Frontal cortex (tissue), 4 donors: Measurements from ENCODE around the gene STRIP1. TPM values are rescaled to one million over a fixed set of nuclear protein-coding genes. Genes with fewer than 3 reads are reported as not detected.
"Not testable (repeated sequence)": the region's sequence is repeated elsewhere in the genome, so short reads cannot be mapped to it uniquely, and the experiment has no call there.

ENCODE experiments used
- DNase-seq, 2 donors: peaks; one replicate each; pipeline ENCODE4 v3.0.0; 2012; ENCODE audit warnings: low spot score in 2 of 2
- FAIRE-seq: peaks from 2 replicates; lab custom pipeline; 2012; peaks lifted over from hg19 to GRCh38; lab: Jason Lieb, UNC
- total RNA-seq: library from RNA; depleted of rRNA; stranded (reverse); fragments of >200 nt; gene quantifications from one replicate; pipeline ENCODE4 v1.2.3, GENCODE V29; 2014
- donor health status: control.
- donor health status: control.
- donor health status: control.

The STRIP1 gene
- total RNA-seq, 1 donor from 2014 or later, result 98.2 TPM

DNA sequence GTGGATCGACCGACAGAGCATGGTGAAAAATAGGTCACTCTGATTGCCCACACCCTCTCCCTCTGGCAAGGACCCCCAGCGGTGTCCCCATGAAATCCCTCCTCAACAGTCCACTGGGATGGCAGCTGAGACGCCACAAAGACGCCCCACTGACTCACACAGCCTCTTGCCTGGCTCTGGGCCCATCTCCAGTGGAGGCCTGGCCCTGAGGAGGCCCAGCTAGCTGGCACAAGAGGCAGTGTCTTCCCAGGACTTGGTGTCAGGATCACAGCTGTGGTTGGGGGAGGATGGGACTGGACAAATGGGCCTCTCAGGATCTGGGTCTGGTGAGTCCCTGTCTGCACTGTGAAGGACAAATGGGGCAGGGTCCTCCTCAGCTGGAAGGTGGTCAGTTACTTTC, 31.4 kb downstream of the STRIP1 start:
- FAIRE-seq, result no peak
- DNase-seq, result no peak

DNA sequence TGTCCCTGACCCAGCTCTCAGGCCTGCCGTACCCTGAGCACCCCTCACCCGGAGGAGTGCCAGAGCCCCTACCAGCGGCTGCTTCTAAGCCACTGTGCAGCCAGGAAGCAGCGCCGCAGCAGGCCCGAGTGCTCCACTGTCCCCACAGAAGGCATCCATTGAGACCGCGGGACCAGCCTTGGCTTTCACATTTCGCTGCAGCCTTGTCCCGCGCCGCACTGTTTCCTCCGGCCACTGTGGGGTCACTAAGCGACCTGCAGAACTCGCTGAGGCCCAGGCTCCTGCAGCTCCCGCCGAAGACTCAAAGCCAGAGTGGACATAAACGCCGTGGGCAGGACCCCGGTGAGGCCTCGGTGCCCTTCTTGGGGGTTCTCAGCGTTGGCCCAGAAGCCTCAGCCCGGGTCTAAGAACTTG, 33.1 kb downstream of the STRIP1 start:
- FAIRE-seq (no peak), DNase-seq (no peak)

DNA sequence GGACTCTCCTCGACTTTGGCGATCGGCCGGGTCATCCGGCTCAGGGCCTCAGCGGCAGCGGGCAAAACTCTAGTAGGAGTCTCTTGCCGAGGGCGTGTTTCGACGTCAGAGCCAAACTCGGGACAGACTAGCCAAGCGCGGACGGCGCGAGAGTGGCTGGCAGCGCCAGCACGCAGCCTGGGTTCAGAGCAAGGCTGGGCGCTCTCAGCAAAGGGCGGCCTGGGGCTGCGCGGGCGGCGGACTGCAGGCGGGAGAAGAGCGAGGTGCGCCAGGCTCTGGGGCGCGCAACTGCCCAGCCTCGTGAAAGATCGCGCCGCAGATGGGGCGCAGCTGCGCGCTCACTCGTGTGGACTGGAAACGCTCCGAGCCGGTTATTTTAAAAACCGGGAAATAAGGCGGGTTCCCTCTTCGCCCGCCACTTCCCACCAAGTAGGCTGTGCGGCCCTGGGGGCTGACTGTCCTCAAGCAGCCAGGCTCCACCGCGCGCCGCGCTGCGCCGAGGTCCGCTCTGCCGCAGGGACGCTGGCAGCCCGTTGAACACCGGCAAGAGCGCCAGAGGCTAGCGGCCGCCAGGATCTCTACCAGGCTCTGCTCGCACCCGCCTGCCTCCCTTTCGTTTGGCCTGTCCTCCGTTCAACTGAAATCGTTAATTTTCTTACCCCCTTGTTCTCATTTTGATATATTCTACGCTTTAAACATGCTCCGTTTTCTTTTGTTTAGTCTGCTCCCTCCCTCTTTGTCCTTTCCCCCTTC, 33.6 kb downstream of the STRIP1 start:
- peak in 1 of 2 donors; percentile 54 for DNase-seq
- no peak for FAIRE-seq

DNA sequence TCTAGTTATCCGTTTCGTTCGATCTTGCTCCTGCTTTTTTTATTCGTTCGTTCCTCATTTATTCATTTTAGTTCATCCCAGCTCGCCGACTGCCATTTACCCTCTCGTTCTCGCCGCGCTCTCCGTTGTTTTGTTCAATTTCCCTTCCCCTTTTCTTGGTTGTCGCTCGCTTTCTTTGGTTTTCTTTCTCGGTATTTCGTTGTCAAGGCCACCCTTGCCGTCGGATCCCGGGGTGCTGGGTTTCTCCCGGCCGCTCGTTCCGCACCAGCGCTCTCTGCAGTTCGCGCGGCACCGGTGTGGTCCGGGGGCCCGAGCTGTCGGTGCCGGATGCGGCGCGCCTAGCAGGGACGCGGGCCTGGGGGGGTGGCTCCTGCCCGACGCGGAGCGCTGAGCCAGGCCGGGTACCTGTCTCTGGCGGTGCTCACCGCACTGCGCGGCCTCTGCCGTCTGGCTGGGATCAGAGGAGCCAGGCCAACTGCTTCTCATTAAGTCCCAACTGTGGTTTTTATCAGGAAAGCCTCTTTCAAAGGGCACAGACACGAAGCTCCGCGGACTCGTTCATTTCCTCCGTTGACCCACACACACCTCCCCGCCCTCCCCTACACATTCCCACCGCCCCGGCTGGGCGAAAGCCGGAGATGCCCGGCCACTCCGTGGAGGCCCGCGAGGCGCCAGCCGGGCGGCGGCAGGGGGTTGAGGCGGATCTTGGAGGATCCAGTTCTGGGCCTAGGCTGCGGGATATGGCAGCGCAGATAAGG, 34.4 kb downstream of the STRIP1 start:
- FAIRE-seq (no peak), DNase-seq (no peak)

DNA sequence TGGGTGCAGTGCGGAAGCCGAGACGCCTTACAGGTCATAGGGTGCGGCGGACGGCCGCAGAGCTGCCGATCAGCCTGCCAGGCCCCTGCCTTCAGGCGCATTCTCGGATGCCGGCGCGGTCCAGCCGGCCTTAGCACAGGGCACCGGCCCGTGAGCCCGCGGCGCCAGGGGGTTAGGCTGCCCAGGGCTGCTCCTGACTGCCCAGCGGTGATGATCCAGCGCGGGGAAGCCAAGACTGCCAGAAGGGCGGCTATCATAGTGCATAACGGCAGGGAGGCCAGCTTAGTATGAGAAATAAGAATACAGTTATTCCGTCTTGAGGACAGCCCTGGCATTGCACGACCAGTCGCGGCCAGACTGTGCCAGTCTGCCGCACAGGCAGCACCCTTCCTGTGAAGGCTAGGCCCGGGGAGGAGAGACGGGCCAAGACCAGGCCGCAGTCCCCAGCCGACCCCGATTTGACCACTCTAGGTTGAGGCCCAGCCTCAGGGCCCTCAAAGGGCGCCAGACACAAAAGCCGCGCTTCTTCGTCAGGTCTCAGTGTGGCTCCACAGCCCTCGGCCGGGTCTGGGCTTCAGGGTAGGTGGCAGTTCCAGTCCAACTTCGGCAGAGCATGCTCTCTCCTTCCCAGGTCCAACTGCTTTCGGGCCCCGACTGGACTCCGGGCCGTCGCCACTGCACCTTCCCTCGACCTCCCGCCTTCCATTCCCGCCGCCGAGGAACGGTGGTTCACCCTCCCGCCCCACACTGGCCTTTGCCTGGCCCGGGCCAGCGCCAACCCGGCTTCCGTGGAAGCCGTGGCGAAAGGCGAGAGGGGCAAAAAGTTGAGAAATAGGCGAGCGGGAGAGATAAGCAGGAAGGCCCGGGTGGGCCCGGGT, 35.2 kb downstream of the STRIP1 start:
- FAIRE-seq, result no peak
- no peak for DNase-seq

DNA sequence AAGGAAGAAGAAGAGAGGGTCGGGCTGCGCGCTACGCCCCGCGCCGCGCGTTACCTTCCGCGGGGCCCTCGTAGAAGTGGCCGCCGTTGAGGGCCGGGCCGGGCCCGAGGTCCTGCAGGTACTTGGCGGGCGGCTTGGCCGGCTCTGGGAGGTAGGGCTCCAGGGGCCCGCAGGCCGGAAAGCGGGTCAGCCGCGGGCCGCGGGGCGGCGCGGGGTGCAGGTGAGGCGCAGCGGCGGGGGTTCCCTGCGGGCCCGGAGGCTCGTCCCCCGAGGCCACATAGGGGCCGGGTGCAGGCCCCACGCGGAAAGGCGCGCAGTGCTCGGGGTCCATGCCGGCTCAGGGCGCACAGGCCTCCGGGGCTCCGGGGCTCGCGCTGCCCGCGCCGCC, 35.9 kb downstream of the STRIP1 start:
- FAIRE-seq (no peak), DNase-seq (no peak)

DNA sequence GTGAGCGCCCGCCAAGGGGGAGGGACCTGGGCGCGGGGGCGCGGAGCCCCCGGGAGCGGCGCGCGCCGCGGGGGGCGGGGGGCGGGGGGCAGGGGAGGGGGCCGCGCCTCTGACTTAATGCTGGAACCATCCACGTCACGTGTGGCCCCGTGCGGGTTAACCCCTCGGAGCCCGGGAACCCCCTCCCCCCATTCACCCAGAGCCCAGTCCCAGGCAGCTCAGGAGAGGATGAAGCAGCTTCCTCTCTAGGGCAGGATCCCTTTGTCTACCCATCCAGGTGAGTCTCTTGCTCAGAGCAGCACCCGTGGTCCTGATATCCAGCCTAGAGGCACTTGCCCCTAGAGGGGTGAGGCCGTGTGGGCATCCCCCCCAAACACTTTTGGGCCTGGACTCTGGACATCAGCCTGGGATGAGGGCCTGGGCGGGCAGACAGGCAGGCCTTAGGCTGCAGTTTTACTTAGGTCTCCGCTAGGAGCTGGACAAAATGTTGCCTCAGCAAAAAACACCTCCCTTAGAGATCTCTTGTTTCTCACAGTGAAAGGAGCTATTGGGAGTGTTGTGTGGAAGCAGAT, 36.3 kb downstream of the STRIP1 start, which contains the start of gene ALX3:
Gene ALX3, minus strand, starts transcription at position 2 of the 572 bp plus-strand sequence. CDS start 60 bp downstream, outside the sequence.
- FAIRE-seq (no peak), DNase-seq (no peak)

DNA sequence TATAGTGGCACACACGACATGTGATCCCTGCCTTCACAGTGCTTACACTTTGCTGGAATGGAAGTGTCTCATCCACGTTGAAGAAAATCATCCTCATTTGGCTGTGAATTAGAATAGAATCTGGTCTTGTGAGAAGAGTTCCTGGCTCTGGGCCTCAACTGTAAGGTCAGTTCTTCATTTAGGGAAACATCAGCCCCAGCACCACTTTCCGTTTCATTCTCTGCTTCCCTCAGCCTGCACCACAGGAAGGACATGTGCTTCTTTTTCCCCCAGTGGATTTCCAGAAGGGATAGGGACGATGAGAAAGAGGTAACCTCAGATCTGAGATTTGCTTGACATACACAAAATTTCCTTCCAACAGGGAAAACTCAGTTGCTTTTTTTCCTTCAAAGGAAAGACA, 39.7 kb downstream of the STRIP1 start:
- no peak for FAIRE-seq
- no peak for DNase-seq

DNA sequence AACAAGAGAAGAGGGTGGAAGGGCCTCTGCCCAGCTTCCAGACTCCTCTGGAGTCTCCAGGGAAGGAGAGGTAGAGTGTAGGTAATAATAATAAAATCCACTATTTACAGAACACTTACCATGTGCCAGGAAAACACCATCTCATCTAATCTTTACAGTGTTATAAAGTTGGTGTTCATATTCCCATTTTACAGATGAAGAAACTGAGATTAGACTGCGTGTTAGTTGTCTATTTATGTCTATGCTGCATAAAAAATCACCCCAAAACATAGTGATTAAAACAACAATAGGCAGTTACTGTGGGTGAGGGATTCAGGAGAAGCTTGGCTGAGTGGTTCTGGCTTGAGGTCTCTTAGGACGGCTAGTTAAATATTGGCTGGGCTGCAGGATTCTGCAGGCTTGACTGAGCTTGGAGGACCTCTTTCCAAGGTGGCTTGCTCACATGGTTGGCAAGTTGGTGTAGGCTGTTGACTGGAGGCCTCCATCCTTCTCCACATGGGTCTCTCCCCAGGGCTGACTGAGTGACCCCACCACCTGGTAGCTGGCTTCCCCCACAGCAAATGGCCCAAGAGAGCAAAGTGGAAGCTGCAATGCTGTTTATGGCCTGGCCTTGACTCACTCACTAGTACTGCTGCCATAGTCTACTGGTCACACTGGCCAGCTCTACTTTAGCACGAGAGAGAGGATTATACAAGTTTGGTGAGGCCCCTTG, 42.5 kb downstream of the STRIP1 start:
- DNase-seq (no peak), FAIRE-seq (no peak)

DNA sequence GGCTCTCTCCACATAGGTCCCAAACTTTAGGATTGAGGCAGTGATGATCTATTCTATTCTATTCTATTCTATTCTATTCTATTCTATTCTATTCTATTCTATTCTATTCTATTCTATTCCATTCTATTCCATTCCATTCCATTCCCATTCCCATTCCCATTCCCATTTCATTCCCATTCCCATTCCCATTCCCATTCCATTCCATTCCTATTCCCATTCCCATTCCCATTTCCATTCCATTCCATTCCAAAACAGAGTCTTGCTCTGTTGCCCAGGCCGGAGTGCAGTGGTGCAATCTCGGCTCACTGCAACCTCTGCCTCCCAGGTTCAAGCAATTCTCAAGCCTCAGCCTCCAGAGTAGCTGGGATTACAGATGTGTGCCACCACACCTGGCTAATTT, 45.6 kb downstream of the STRIP1 start:
- not testable (repeated sequence) for DNase-seq, FAIRE-seq

DNA sequence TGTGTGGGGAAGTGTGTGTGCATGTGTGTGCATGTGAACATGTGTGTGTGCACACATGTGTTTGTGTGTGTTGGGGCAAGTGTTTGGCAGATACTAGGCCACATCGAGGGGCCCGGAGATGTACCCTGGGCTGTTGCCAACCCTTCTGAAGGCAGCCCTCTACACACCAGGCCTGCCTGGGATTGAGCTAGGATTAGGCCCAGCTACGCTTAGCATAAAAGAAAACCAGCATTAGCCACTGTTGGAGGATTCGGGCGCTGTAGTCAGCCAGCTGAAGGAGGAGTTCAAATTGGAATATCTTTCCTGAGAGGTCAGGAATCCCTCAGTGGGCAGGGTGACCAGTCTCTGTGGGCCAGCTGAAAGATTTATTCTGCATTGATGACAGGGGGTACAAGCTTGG, 46.6 kb downstream of the STRIP1 start:
- DNase-seq (no peak), FAIRE-seq (no peak)

DNA sequence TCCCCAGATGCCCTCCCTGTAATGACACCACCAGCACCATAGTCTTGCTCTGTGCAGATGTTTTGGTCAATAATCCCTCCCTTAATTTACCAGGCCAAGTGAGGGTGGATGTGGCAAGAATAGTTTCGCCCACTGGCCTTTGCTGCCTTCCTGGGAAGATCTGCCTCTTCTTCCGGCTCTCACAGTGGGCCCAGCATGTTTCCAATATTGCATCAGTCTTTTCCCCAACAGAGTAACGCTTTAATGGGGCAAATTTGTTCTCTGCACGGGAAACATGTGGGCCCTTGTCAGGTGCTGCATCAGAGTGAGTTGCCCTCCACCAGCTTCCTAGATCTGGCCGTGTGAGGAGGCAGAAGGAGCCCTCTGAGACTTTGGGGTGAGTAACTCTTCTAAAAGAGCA, 48.1 kb downstream of the STRIP1 start:
- FAIRE-seq, result no peak
- DNase-seq, result no peak

DNA sequence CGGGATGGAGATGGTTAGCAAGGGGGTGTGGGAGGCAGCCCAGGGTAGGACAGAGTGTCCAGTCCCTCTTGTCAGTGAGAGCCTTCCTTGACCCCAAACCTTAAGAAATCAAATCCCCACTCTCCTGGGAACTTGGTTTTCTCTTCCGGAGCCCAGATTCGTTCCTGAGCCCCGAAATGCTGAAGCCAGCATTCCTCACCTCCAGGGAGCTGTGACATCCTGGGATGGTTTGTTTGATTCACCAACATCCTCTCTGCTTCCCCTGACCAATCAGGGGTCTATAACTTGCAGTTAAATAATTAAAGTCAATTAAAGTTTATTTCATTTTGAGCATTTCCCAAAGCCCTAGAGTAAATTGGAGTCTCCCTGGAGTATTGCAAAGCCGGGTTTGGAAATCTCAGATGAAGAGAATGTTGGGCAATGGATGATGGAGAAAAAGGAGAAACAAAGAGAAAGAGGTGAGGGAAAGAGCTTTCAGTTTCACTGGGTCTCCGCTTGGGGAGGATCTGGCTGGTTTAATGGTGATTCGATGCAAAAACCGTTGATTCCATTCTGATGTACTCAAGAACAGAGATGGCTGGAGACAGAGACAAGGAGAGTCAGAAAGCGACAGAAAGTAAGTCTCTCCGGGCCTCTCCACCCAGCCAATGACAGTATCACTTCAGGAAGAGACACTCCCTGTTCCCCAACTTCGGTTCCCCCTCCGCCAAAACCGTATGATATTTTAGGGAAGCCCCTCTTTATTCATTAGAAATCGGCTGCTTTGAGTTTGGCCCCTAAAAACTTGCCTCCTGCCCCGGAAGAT, 48.8 kb downstream of the STRIP1 start:
- FAIRE-seq, result no peak
- DNase-seq, result no peak

DNA sequence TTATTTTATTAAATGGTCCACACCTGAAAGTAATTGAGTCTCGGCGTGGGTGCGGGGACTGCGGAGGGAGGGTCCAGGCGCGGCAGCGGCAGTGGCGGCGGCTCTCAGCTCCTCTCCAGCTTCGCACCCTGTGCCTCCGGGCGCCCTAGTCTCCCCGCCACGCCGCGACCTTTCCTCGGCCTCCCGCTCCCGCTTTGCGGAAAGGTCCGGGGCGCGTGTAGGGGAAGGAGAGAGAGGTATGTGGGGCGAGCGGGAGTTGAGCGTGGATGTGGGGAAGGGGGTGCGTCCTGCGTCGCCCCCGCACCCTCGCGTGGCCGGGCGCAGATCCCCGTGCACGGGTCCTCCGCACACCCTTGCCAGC, 49.4 kb downstream of the STRIP1 start:
- no peak for DNase-seq
- no peak for FAIRE-seq

DNA sequence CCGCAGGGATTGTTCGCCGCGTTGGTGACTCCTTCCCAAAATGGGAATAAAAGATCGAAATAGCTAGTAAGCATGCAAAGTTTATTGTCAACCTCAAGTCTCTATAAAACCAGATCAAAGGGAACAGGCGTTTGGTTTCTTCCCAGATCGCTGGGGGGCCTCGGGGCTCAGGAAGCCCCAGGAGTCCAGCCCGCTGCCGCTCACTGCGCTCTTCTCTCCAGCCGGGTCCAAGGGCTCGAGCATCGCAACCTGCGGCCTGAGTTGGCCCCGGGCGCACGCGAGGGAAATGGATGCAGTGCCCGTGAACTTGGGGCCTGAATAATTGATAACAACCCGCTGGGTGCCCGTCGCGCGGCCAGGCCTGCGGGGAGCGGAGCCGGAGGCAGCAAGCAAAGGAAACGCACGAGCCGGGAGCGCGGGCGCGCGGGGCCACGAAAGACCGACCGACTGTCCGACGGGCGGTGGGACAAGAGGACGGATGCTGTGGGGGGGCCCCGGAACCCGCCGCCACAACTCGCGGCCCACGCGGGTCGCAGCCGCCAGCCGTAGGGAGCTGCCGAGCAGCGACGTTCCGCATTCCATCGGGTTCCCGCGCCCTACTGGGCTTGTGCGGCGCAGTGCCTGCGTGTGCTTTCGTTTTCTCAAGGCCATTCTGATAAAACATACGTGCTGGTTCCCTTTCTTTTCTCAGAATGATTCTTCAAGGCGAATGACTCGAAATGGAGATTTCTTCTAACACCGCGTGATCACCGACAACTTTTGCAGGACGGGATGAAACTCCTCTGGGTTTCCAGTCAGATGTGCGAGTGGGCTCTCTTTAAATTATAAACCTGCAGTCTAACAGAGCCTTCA, 50.0 kb downstream of the STRIP1 start:
- DNase-seq (no peak), FAIRE-seq (no peak)

DNA sequence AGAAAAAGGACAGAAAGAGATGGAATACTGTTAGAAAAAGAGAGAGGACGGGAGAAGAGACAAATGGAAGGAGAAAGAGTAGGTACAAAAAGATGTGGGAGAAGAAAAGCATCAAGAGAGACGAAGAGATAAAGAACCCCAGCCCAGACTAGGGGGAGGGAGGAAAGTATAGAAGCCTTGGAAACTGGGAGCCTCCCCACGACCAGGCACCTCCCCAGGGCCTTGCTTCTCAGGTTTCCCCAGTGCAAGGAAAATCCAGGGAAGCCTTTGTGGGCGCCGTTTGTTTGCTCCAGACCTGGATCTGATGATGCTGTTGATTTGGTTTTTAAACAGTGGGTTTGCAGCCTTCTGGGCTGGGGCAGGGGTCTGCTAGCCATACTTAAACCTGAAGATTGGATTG, 51.2 kb downstream of the STRIP1 start:
- DNase-seq (no peak), FAIRE-seq (no peak)

DNA sequence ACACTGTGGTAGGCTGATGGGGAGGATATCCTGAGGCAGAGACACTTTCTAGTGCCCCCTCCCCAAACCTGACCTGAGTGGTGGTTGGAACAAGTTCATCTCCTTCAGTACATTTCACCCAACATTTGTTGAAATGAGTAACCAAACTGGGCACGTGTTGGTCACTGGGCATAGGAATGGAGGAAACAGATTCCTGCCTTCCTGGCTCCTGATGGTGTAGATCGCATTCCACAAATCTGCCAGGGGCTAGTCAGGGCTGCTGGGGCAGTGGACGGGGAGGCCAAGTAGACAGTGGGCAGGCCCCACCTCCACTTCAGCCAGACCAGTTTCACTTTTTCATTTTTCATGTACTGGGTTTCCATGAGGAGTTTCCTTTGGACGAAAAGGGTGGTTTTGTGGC, 52.5 kb downstream of the STRIP1 start:
- FAIRE-seq (no peak), DNase-seq (no peak)
